ENCODE results near the gene PFKFB2.

DNA sequence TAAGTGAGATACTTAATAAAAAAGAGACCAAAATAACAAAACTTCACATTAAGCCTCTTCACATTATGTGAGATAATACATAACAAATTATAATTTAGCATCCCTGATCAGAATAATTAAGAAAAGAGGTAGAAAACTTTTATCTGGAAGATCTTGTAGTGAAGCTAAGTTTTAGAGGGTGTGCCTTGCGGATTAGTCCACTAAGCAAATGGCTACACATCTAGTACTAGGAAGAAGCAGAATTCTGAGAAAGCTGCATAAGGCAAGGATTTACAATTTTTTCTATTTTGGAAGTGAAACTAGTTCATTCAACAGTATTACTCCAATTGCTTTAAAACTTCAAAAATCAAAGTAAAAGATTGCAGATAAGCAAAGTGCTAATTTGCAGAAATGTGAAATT is 5.6 kb upstream of the PFKFB2 start:
- TF ChIP-seq, protein P1, sequence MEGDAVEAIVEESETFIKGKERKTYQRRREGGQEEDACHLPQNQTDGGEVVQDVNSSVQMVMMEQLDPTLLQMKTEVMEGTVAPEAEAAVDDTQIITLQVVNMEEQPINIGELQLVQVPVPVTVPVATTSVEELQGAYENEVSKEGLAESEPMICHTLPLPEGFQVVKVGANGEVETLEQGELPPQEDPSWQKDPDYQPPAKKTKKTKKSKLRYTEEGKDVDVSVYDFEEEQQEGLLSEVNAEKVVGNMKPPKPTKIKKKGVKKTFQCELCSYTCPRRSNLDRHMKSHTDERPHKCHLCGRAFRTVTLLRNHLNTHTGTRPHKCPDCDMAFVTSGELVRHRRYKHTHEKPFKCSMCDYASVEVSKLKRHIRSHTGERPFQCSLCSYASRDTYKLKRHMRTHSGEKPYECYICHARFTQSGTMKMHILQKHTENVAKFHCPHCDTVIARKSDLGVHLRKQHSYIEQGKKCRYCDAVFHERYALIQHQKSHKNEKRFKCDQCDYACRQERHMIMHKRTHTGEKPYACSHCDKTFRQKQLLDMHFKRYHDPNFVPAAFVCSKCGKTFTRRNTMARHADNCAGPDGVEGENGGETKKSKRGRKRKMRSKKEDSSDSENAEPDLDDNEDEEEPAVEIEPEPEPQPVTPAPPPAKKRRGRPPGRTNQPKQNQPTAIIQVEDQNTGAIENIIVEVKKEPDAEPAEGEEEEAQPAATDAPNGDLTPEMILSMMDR (conservative IDR thresholded peaks at IDR 0.05): no peak
- no peak for TF ChIP-seq ZFX (IDR thresholded peaks at IDR 0.05)

All from C4-2B (cell line).